GM12875 (cell line): ENCODE results near the gene PLEKHG4B.

ENCODE experiments used
- H3K4me3 ChIP-seq: one replicate; pipeline ENCODE4 v1.5.1; 2011; ENCODE audit warnings: low read depth, low read length, control low read depth
- CTCF ChIP-seq: IDR thresholded peaks from 2 replicates; pipeline ENCODE4 v1.5.1; 2011; ENCODE audit warnings: low read depth, mild to moderate bottlenecking, control low read depth, inconsistent platforms, low read length, moderate library complexity, borderline replicate concordance; ENCODE audit not compliant: insufficient read depth

PLEKHG4B gene

GRCh38 chr5:197892-198489, 106.0 kb downstream of the PLEKHG4B start:
- TF ChIP-seq CTCF, result no peak
- H3K4me3 ChIP-seq, result no peak overlapping the region

- no peak for TF ChIP-seq CTCF
These were observed 106.7 kb downstream of the PLEKHG4B start for GRCh38 chr5:198516-199196.

GRCh38 chr5:199197-199949, 107.4 kb downstream of the PLEKHG4B start:
- TF ChIP-seq CTCF, result no peak
- no peak overlapping the region for H3K4me3 ChIP-seq

More at GRCh38 chr5:198516-199196, 106.7 kb downstream of the PLEKHG4B start:
- no peak overlapping the region for H3K4me3 ChIP-seq

GRCh38 chr5:199950-200645, 108.1 kb downstream of the PLEKHG4B start:
- no peak for TF ChIP-seq CTCF
- no peak overlapping the region for H3K4me3 ChIP-seq

GRCh38 chr5:200985-201384, 109.0 kb downstream of the PLEKHG4B start:
- H3K4me3 ChIP-seq, result no peak overlapping the region
- TF ChIP-seq CTCF, result no peak

GRCh38 chr5:201672-202071, 109.7 kb downstream of the PLEKHG4B start:
- no peak overlapping the region for H3K4me3 ChIP-seq
- no peak for TF ChIP-seq CTCF
